GM19240 (cell line): ENCODE measurements around the gene CCDC136.

Experiments used
- DNase-seq: peaks from one replicate; pipeline ENCODE4 v3.0.0; 2011; ENCODE audit warnings: low spot score; ENCODE audit not compliant: insufficient read length

The CCDC136 gene

GRCh38 chr7:128844777-128845311 lies 53.1 kb downstream of the CCDC136 start:
- DNase-seq: no peak

GRCh38 chr7:128845475-128845874 lies 53.7 kb downstream of the CCDC136 start:
- no peak for DNase-seq

GRCh38 chr7:128845987-128846386 lies 54.2 kb downstream of the CCDC136 start:
- DNase-seq: no peak

- DNase-seq: no peak
These were observed 55.1 kb downstream of the CCDC136 start for GRCh38 chr7:128846781-128847444.

- DNase-seq: no peak
These were observed 56.0 kb downstream of the CCDC136 start for GRCh38 chr7:128847721-128848211.

- DNase-seq: no peak
These were observed 56.8 kb downstream of the CCDC136 start for GRCh38 chr7:128848289-128849155.

GRCh38 chr7:128849156-128849515 lies 57.4 kb downstream of the CCDC136 start:
- DNase-seq: no peak

- DNase-seq: no peak
These were observed 58.2 kb downstream of the CCDC136 start for GRCh38 chr7:128849804-128850490.

GRCh38 chr7:128852537-128853254 lies 60.9 kb downstream of the CCDC136 start:
- DNase-seq: no peak

GRCh38 chr7:128853799-128854198 lies 62.0 kb downstream of the CCDC136 start:
- no peak for DNase-seq

GRCh38 chr7:128854396-128854795 lies 62.6 kb downstream of the CCDC136 start:
- no peak for DNase-seq

- DNase-seq: no peak
These were observed 63.8 kb downstream of the CCDC136 start for GRCh38 chr7:128855559-128855958.

GRCh38 chr7:128856001-128856718 lies 64.4 kb downstream of the CCDC136 start:
- no peak for DNase-seq

- DNase-seq: no peak
These were observed 66.8 kb downstream of the CCDC136 start for GRCh38 chr7:128858380-128859231.

GRCh38 chr7:128859232-128860157 lies 67.7 kb downstream of the CCDC136 start:
- DNase-seq: no peak

- DNase-seq: no peak
These were observed 68.6 kb downstream of the CCDC136 start for GRCh38 chr7:128860158-128861073.

- DNase-seq: no peak
These were observed 70.3 kb downstream of the CCDC136 start for GRCh38 chr7:128861957-128862570.
